ENCODE data around the gene SNRPN. TPM values are rescaled to one million over a fixed set of nuclear protein-coding genes. Genes with fewer than 3 reads are reported as not detected.
"Not testable (repeated sequence)": the region's sequence is repeated elsewhere in the genome, so short reads cannot be mapped to it uniquely, and the experiment has no call there.

Gene SNRPN
- total RNA-seq, 1 donor from 2014 or later, result 120 TPM

DNA sequence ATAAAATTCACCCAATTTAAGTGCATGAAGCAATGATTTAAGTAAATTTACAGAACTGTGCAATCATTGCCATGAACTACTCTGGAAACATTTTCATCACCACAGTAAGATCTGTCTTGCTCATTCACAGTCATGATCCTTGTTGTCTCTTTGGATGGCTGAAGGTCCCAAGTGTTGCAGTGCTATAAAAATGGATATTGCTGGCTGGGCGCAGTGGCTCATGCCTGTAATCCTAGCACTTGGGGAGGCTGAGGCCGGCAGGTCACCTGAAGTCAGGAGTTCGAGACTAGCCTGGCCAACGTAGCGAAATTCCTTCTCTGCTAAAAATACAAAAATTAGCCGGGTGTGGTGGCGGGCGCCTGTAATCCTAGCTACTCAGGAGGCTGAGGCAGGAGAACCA is 17.0 kb downstream of the SNRPN start:
- DNase-seq, result no peak

DNA sequence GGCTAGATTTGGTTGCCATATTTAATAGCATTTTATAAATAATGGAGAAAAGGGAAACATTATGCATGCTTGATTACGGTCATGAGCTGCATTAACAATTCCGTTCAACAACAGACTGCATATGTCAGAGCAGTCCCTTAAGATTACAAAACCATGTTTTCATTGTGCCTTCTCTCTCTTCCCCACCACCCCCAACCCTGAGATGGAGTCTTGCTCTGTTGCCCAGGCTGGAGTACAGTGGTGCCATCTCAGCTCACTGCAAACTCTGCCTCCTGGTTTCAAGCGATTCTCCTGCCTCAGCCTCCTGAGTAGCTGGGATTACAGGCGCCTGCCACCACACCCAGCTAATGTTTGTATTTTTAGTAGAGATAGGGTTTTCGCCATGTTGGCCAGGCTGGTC is 17.9 kb downstream of the SNRPN start:
- DNase-seq, result not testable (repeated sequence)

DNA sequence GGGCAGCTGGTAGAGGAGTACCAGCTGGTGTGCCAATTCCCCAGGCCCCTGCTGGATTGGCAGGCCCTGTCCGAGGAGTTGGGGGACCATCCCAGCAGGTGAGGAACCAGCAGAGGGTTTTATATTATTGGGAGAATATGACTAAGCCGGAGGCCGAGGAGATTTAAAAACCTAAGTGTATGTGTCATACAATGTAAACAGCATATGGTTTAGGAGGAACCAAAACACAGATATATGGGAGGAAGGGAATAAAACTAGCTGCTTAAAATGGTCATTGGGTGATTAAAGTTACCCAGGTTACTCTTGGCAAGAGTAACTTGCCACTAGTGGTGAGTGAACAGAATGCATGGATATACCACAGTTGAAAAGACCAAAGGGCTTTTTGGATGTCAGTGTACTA is 22.1 kb downstream of the SNRPN start:
- no peak for DNase-seq

- DNase-seq, result no peak
These were observed 22.9 kb downstream of the SNRPN start for GRCh38 chr15:24977686-24978085.

DNA sequence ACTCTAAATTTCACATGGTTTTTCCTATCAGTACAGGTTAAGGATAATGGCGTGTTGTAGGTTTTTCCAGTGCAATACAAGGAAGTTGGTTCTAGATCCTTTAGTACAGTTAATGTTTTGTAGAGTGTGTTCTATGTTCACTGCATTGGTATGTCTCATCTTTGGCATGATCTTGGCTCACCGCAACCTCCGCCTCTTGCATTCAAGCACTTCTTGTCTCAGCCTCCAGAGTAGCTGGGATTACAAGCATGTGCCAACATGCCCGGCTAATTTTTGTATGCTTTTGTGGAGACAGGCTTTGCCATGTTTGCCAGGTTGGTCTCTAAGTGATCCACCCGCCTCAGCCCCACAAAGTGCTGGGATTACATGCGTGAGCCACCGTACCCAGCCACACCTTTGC is 30.4 kb downstream of the SNRPN start:
- DNase-seq, result no peak

DNA sequence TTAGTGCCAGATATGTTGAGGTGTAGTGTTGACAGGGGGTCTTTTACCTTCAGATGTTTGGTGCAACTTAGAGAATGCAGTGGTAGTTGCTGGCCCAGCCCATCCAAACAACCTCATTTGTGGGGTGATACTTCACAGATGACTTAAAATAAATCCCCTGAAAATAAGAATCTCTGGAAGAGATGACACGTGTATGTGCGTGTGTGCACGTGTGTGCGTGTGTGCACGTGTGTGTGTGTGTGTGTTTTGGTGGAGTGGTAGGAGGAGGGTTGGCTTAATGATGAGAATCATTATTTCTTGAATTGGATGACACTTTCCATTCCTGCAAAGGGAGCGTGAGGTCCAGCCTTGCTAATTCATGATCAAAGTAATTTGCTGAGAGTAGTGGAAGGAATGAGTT is 31.9 kb downstream of the SNRPN start:
- no peak for DNase-seq

DNA sequence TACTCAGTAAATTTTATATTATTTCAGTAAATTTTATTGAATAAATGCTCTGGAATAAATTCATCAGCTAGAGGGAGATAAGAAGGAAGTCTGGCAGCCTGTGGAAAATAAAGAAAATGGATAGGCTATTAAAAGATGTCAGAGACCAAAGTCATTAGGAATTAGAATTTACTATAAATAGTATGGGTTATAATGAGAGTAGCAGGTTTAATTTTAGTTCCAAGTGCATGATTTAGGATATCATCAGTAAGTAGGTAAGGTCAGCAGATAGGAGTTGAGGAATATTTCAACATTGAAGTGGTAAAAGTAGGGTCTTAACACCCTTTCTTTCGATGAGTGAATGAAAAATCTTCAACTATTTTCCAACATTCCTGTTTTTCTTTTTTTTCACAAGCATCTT is 64.6 kb downstream of the SNRPN start:
- DNase-seq, result no peak

- DNase-seq, result peak; percentile 25
These were observed 67.4 kb downstream of the SNRPN start for GRCh38 chr15:25022233-25022632.

Other genes starting within 250 kb of the SNRPN start
- gene SNURF, start within 50 bp of the SNRPN start, total RNA-seq, result 5.0 and 7.5 TPM in 2 replicates